H9 (cell line): Measurements from ENCODE around the gene ANKRD11. TPM values are rescaled to one million over a fixed set of nuclear protein-coding genes. Genes with fewer than 3 reads are reported as not detected.
"Not testable (repeated sequence)": the region's sequence is repeated elsewhere in the genome, so short reads cannot be mapped to it uniquely, and the experiment has no call there.

Experiments used
- DNase-seq: peaks from one replicate; pipeline ENCODE4 v3.0.0-alpha.2; 2017
- H2AFZ ChIP-seq: one replicate; pipeline ENCODE4 v1.6.1; 2013; ENCODE audit warnings: mild to moderate bottlenecking, low read length, control low read depth, moderate library complexity
- H2AK5ac ChIP-seq: 2 replicates; pipeline ENCODE4 v1.6.1; 2013; ENCODE audit warnings: low read length, control low read depth, mixed read lengths; ENCODE audit not compliant: insufficient read length
- H2BK120ac ChIP-seq: one replicate; pipeline ENCODE4 v1.6.1; 2013; ENCODE audit warnings: low read depth, mild to moderate bottlenecking, low read length, control low read depth, inconsistent platforms; ENCODE audit not compliant: poor library complexity, severe bottlenecking
- H2BK12ac ChIP-seq: 2 replicates; pipeline ENCODE4 v1.6.1; 2013; ENCODE audit warnings: low read length, control low read depth, mixed read lengths, low read depth; ENCODE audit not compliant: insufficient read length
- H2BK15ac ChIP-seq: 2 replicates; pipeline ENCODE4 v1.6.1; 2013; ENCODE audit warnings: low read depth, low read length, control low read depth
- H2BK20ac ChIP-seq: one replicate; pipeline ENCODE4 v1.6.1; 2013; ENCODE audit warnings: low read depth, mild to moderate bottlenecking, low read length, control low read depth, inconsistent platforms; ENCODE audit not compliant: poor library complexity, severe bottlenecking
- H2BK5ac ChIP-seq: 2 replicates; pipeline ENCODE4 v1.6.1; 2013; ENCODE audit warnings: low read length, control low read depth, mixed read lengths; ENCODE audit not compliant: insufficient read length
- H3K14ac ChIP-seq: 2 replicates; pipeline ENCODE4 v1.6.1; 2013; ENCODE audit warnings: low read length, control low read depth; ENCODE audit not compliant: insufficient read depth
- H3K18ac ChIP-seq: 2 replicates; pipeline ENCODE4 v1.6.1; 2013; ENCODE audit warnings: low read depth, mild to moderate bottlenecking, mixed read lengths, low read length, control low read depth; ENCODE audit not compliant: insufficient read length
- H3K23ac ChIP-seq: 2 replicates; pipeline ENCODE4 v1.6.1; 2013; ENCODE audit warnings: low read length, control low read depth, mixed read lengths, low read depth; ENCODE audit not compliant: insufficient read length
- H3K23me2 ChIP-seq: 2 replicates; pipeline ENCODE4 v1.6.1; 2013; ENCODE audit warnings: low read depth, mild to moderate bottlenecking, mixed read lengths, low read length, control low read depth; ENCODE audit not compliant: insufficient read length, poor library complexity, severe bottlenecking
- H3K27ac ChIP-seq: 2 replicates; pipeline ENCODE4 v1.5.1; 2013; ENCODE audit warnings: low read length, control low read depth, mixed read lengths, low read depth; ENCODE audit not compliant: insufficient read length
- H3K27me3 ChIP-seq: 2 replicates; pipeline ENCODE4 v1.6.1; 2013; ENCODE audit warnings: low read length, control low read depth, inconsistent platforms; ENCODE audit not compliant: insufficient read depth
- H3K4ac ChIP-seq: 2 replicates; pipeline ENCODE4 v1.6.1; 2013; ENCODE audit warnings: low read depth, mild to moderate bottlenecking, control low read depth, inconsistent platforms, low read length, moderate library complexity
- H3K4me1 ChIP-seq: 2 replicates; pipeline ENCODE4 v1.6.1; 2013; ENCODE audit warnings: low read length, control low read depth, inconsistent platforms; ENCODE audit not compliant: insufficient read depth
- H3K4me2 ChIP-seq: 2 replicates; pipeline ENCODE4 v1.6.1; 2013; ENCODE audit warnings: low read length, control low read depth, mixed read lengths; ENCODE audit not compliant: insufficient read length, insufficient read depth
- H3K56ac ChIP-seq: 2 replicates; pipeline ENCODE4 v1.6.1; 2013; ENCODE audit warnings: low read depth, mild to moderate bottlenecking, mixed read lengths, low read length, control low read depth; ENCODE audit not compliant: insufficient read length
- H3K79me1 ChIP-seq: 2 replicates; pipeline ENCODE4 v1.6.1; 2013; ENCODE audit warnings: low read depth, mild to moderate bottlenecking, moderate library complexity, low read length, control low read depth, inconsistent platforms; ENCODE audit not compliant: insufficient read depth, poor library complexity, severe bottlenecking
- H3K79me2 ChIP-seq: 2 replicates; pipeline ENCODE4 v1.6.1; 2013; ENCODE audit warnings: low read length, control low read depth, inconsistent platforms; ENCODE audit not compliant: insufficient read depth
- H3K9ac ChIP-seq: 2 replicates; pipeline ENCODE4 v1.6.1; 2013; ENCODE audit warnings: low read length, control low read depth, mixed read lengths; ENCODE audit not compliant: insufficient read length; ENCODE audit errors: extremely low read depth
- H3K9me3 ChIP-seq: one replicate; pipeline ENCODE4 v1.6.1; 2013; ENCODE audit warnings: low read depth, low read length, inconsistent platforms; ENCODE audit not compliant: control insufficient read depth
- H3T11ph ChIP-seq: one replicate; pipeline ENCODE4 v1.6.1; 2013; ENCODE audit warnings: mild to moderate bottlenecking, low read length, control low read depth, inconsistent platforms
- H4K20me1 ChIP-seq: one replicate; pipeline ENCODE4 v1.6.1; 2013; ENCODE audit not compliant: control insufficient read depth, insufficient read length, insufficient read depth
- H4K5ac ChIP-seq: 2 replicates; pipeline ENCODE4 v1.6.1; 2013; ENCODE audit warnings: low read depth, mild to moderate bottlenecking, mixed read lengths, low read length, control low read depth; ENCODE audit not compliant: insufficient read length
- H4K8ac ChIP-seq: replicated peaks from 2 replicates; pipeline ENCODE4 v1.6.1; 2013; ENCODE audit warnings: low read length, control low read depth, mixed read lengths, low read depth; ENCODE audit not compliant: insufficient read length
- H4K91ac ChIP-seq: 2 replicates; pipeline ENCODE4 v1.6.1; 2013; ENCODE audit warnings: low read depth, mild to moderate bottlenecking, moderate library complexity, mixed read lengths, low read length, control low read depth; ENCODE audit not compliant: insufficient read length
- H3K27ac Mint-ChIP-seq, 3 experiments: 2 replicates in 2 of 3; 3 replicates in 1 of 3; pipeline ENCODE4 v1.8.0; 2020 to 2021; ENCODE audit warnings: mixed read lengths in 3 of 3, mild to moderate bottlenecking in 1 of 3, moderate library complexity in 1 of 3
- H3K27me3 Mint-ChIP-seq: 2 replicates; pipeline ENCODE4 v1.8.0; 2021; ENCODE audit warnings: low read depth, mild to moderate bottlenecking, moderate library complexity, mixed read lengths
- H3K36me3 Mint-ChIP-seq, 3 experiments: 2 replicates in 2 of 3; 3 replicates in 1 of 3; pipeline ENCODE4 v1.8.0; 2020 to 2021; ENCODE audit warnings: low read depth in 3 of 3, mixed read lengths in 3 of 3; ENCODE audit not compliant: insufficient read depth in 1 of 3
- H3K4me1 Mint-ChIP-seq, 2 experiments: 2 replicates each; pipeline ENCODE4 v1.8.0; 2020; ENCODE audit warnings: mixed read lengths in 2 of 2
- H3K4me3 Mint-ChIP-seq, 2 experiments: 2 replicates in 1 of 2; 3 replicates in 1 of 2; pipeline ENCODE4 v1.8.0; 2020 to 2021; ENCODE audit warnings: mild to moderate bottlenecking in 2 of 2, mixed read lengths in 2 of 2, moderate library complexity in 1 of 2
- H3K9me3 Mint-ChIP-seq, 2 experiments: 2 replicates in 1 of 2; 3 replicates in 1 of 2; pipeline ENCODE4 v1.8.0; 2020; ENCODE audit warnings: mild to moderate bottlenecking in 2 of 2, mixed read lengths in 2 of 2, moderate library complexity in 1 of 2
- CTCF ChIP-seq: fragments of 200-600 bp; sonication (generic); conservative IDR thresholded peaks from 3 replicates; pipeline ENCODE4 v1.8.0; 2021; ENCODE audit warnings: antibody characterized with exemption, mild to moderate bottlenecking
- WGBS: extraction: QIAGEN DNeasy Blood & Tissue Kit; methylation state at CpG from one replicate; pipeline ENCODE4 v1.1.7; 2013; ENCODE audit warnings: missing lambda C conversion rate, low lambda C conversion rate, mixed read lengths; ENCODE audit not compliant: insufficient read length; ENCODE audit errors: extremely low coverage; 5-methylcytosine and 5-hydroxymethylcytosine counted together
- total RNA-seq: library from RNA; stranded (reverse); gene quantifications from 2 replicates; pipeline ENCODE4 v1.2.1, GENCODE V29; 2021

ANKRD11 gene
- total RNA-seq, 1 experiment from 2014 or later, result 181 TPM

GRCh38 chr16:89383095-89384003 lies 107.0 kb downstream of the ANKRD11 start:
- no peak overlapping the region for H4K5ac ChIP-seq
- no CpG with 5 or more reads among the region's 29 CpGs for WGBS
- Mint-ChIP-seq H3K4me3 (no peak overlapping the region), H3K27me3 (no peaks in the 10 kb centered on the region), H3K27ac (peak overlapping the region; percentile 79 to 96 (median 90)), H3K4me1 (peaks cover 48 to 56% of the 10 kb centered on the region in 2 experiments), H3K36me3 (no peaks in the 10 kb centered on the region; a peak in 1 of 7 replicates), H3K9me3 (no peaks in the 10 kb centered on the region)
- peak; percentile 31; the same call in 2 of the 3 replicates for TF ChIP-seq CTCF
- H4K20me1 ChIP-seq, result no peaks in the 10 kb centered on the region
- no peak overlapping the region for H3T11ph ChIP-seq
- H3K79me2 ChIP-seq, result peaks cover 82% of the 10 kb centered on the region; the same call in 1 of the 2 replicates
- H3K23ac ChIP-seq, result no peak overlapping the region
- no peak overlapping the region for H3K4me2 ChIP-seq
- no peak overlapping the region for H2BK15ac ChIP-seq
- H3K9ac ChIP-seq, result no peak overlapping the region
- H2BK120ac ChIP-seq, result no peak overlapping the region
- no peaks in the 10 kb centered on the region for H3K23me2 ChIP-seq
- no peak overlapping the region for H4K91ac ChIP-seq
- H2BK12ac ChIP-seq, result no peak overlapping the region
- H2AK5ac ChIP-seq, result no peak overlapping the region
- H3K9me3 ChIP-seq, result no peaks in the 10 kb centered on the region
- no peaks in the 10 kb centered on the region for H3K79me1 ChIP-seq
- H4K8ac ChIP-seq, result no peak overlapping the region
- H3K27me3 ChIP-seq, result no peaks in the 10 kb centered on the region
- no peak overlapping the region for H3K18ac ChIP-seq
- H2BK20ac ChIP-seq, result no peak overlapping the region
- no peak overlapping the region for H2AFZ ChIP-seq
- H3K14ac ChIP-seq, result no peak overlapping the region; the same call in 1 of the 2 replicates
- H2BK5ac ChIP-seq, result no peak overlapping the region
- peak; percentile 70 for DNase-seq
- no peak overlapping the region for H3K4ac ChIP-seq
- no peaks in the 10 kb centered on the region; the same call in 1 of the 2 replicates for H3K4me1 ChIP-seq
- no peak overlapping the region for H3K27ac ChIP-seq
- H3K56ac ChIP-seq, result no peak overlapping the region

GRCh38 chr16:89382555-89382954 lies 107.8 kb downstream of the ANKRD11 start:
- not testable (repeated sequence) for H3K4me1 ChIP-seq, H3K27ac ChIP-seq, H3K14ac ChIP-seq, H4K8ac ChIP-seq, H3K9me3 ChIP-seq, H3K23me2 ChIP-seq, H2BK15ac ChIP-seq, H2AK5ac ChIP-seq, H2BK5ac ChIP-seq, H3K56ac ChIP-seq, H3K9me3 Mint-ChIP-seq, H3K79me1 ChIP-seq, H2BK12ac ChIP-seq, H2BK20ac ChIP-seq, H4K5ac ChIP-seq, H3K36me3 Mint-ChIP-seq, H3K27me3 ChIP-seq, H3K4ac ChIP-seq, H3K23ac ChIP-seq, H3K9ac ChIP-seq, H3T11ph ChIP-seq, H4K91ac ChIP-seq, H3K4me2 ChIP-seq, DNase-seq, H3K4me3 Mint-ChIP-seq, H3K18ac ChIP-seq, H2BK120ac ChIP-seq, H4K20me1 ChIP-seq, H2AFZ ChIP-seq, H3K27me3 Mint-ChIP-seq
- H3K79me2 ChIP-seq, result peaks cover 83% of the 10 kb centered on the region; the same call in 1 of the 2 replicates
- peaks cover 52 to 58% of the 10 kb centered on the region in 2 experiments for H3K4me1 Mint-ChIP-seq
- no CpG with 5 or more reads among the region's 5 CpGs for WGBS
- peak overlapping the region in 2 of 3 experiments; percentile 79 to 90; a peak in 3 of 7 replicates for H3K27ac Mint-ChIP-seq
